SK-N-SH (cell line): ENCODE data around the gene LLGL1.

Experiments
- CTCF ChIP-seq: fragments of 200-600 bp; sonication (generic); IDR thresholded peaks from 2 replicates; pipeline ENCODE4 v1.6.1; 2017; ENCODE audit warnings: antibody characterized with exemption, mild to moderate bottlenecking, moderate library complexity
- GABPA ChIP-seq: IDR thresholded peaks from 2 replicates; pipeline ENCODE4 v1.4.0; 2012; ENCODE audit warnings: low read depth, mild to moderate bottlenecking

- no peak for TF ChIP-seq CTCF
- 0 out of 2 replicates have a peak, but pooled peaks have one; percentile 23 for TF ChIP-seq GABPA
These were observed 10.4 kb downstream of the LLGL1 start for GRCh38 chr17:18235743-18236256.
